Breast epithelium (tissue), 4 donors: ENCODE data around the gene HADH. TPM values are rescaled to one million over a fixed set of nuclear protein-coding genes. Genes with fewer than 3 reads are reported as not detected.

Experiments
- DNase-seq, 2 donors: peaks; one replicate each; pipeline ENCODE4 v3.0.0-alpha.2; 2019; ENCODE audit warnings: low spot score in 2 of 2
- H3K27ac ChIP-seq, 2 donors: fragments of 200-600 bp; sonication (generic) in 1 of 2; one replicate each; pipeline ENCODE4 v1.5.1; 2016 to 2019; ENCODE audit warnings: mild to moderate bottlenecking in 1 of 2
- H3K27me3 ChIP-seq, 2 donors: fragments of 200-600 bp; sonication (generic) in 1 of 2; one replicate each; pipeline versions ENCODE4 v1.5.1 to v1.6.0; 2017 to 2019; ENCODE audit warnings: control low read depth in 1 of 2, mild to moderate bottlenecking in 1 of 2
- H3K36me3 ChIP-seq: fragments of 200-600 bp; one replicate; pipeline ENCODE4 v1.5.1; 2019
- H3K4me1 ChIP-seq, 2 donors: fragments of 200-600 bp; sonication (generic); one replicate each; pipeline ENCODE4 v1.5.1; 2016 to 2019; ENCODE audit warnings: control low read depth in 1 of 2
- H3K4me3 ChIP-seq, 3 donors: fragments of 200-600 bp; sonication (generic); 1 replicate in 2 of 3; 2 replicates in 1 of 3; pipeline ENCODE4 v1.5.1; 2016 to 2019; ENCODE audit warnings: mild to moderate bottlenecking in 3 of 3, moderate library complexity in 2 of 3
- H3K9me3 ChIP-seq, 2 donors: fragments of 200-600 bp; sonication (generic) in 1 of 2; one replicate each; pipeline ENCODE4 v1.5.1; 2016 to 2019; ENCODE audit warnings: control low read depth in 1 of 2
- CTCF ChIP-seq, 3 donors: fragments of 450-650 bp; IDR thresholded peaks; one replicate each; pipeline ENCODE4 v1.5.1; 2016 to 2017; ENCODE audit warnings: antibody characterized with exemption in 3 of 3, mild to moderate bottlenecking in 3 of 3, moderate library complexity in 3 of 3
- POLR2A ChIP-seq: fragments of 450-650 bp; IDR thresholded peaks from one replicate; pipeline ENCODE4 v1.6.1; 2016; ENCODE audit warnings: antibody characterized with exemption, mild to moderate bottlenecking, moderate library complexity
- POLR2AphosphoS5 ChIP-seq, 3 donors: sonication (generic); formaldehyde crosslinking; IDR thresholded peaks; one replicate each; pipeline ENCODE4 v1.6.1; 2017; ENCODE audit warnings: antibody characterized with exemption in 3 of 3
- intact Hi-C: fragments of 100-400 bp; cut with DNase I; formaldehyde crosslinking; loops from one replicate; pipeline ENCODE4 v1.15.1; 2023; ENCODE audit warnings: low total_unique reads
- total RNA-seq, 3 donors: library from RNA; depleted of rRNA; stranded (reverse); fragments of >200 nt; gene quantifications; one replicate each; pipeline ENCODE4 v1.1.0, GENCODE V29; 2016

HADH gene
- total RNA-seq, 3 donors from 2014 or later: 48.8 to 152 (median 77.7) TPM

- no peaks in the 10 kb centered on the region for H3K36me3 ChIP-seq
- H3K9me3 ChIP-seq: no peaks in the 10 kb centered on the region
- H3K27me3 ChIP-seq: no peaks in the 10 kb centered on the region
- no peak overlapping the region for H3K4me3 ChIP-seq
- intact Hi-C loops: no loop called here
- TF ChIP-seq CTCF (IDR thresholded peaks at IDR 0.05) (no peak), POLR2AphosphoS5 (IDR thresholded peaks at IDR 0.05) (no peak), POLR2A (no peak)
- DNase-seq: no peak
- H3K27ac ChIP-seq: no peak overlapping the region
- H3K4me1 ChIP-seq: no peaks in the 10 kb centered on the region
Observed at GRCh38 chr4:108078024-108078733, 88.5 kb downstream of the HADH start.

- Histone ChIP-seq H3K9me3 (no peaks in the 10 kb centered on the region), H3K36me3 (no peaks in the 10 kb centered on the region), H3K27ac (no peak overlapping the region), H3K27me3 (no peaks in the 10 kb centered on the region), H3K4me1 (no peaks in the 10 kb centered on the region), H3K4me3 (no peak overlapping the region)
- TF ChIP-seq CTCF (IDR thresholded peaks at IDR 0.05) (no peak), POLR2A (no peak), POLR2AphosphoS5 (IDR thresholded peaks at IDR 0.05) (no peak)
- intact Hi-C loops: no loop called here
- DNase-seq: no peak
Observed at GRCh38 chr4:108080747-108081146, 91.1 kb downstream of the HADH start.

DNA sequence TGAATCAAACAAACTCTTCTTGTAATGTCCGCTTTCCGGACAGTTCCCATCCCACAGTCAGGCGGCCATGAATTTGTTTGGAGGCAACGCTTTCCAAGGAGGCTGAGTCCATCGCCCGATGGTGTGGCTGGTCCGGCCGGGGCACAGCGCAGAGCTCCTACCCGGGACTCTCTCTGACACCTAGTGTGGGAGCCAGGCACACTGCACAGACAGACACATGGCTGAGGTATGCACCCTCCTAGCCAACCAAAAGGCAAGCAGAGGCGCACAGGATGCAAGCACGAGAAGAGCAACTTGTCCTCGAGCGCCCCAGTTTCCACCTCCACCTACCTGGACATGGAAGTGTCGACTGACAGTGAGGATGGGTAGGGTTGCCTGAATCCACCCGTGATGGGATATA lies 91.6 kb downstream of the HADH start:
- no peak overlapping the region for H3K4me3 ChIP-seq
- intact Hi-C loops: no loop called here
- TF ChIP-seq POLR2A (no peak), CTCF (IDR thresholded peaks at IDR 0.05) (no peak), POLR2AphosphoS5 (IDR thresholded peaks at IDR 0.05) (no peak)
- no peak overlapping the region for H3K27ac ChIP-seq
- DNase-seq: no peak
- H3K4me1 ChIP-seq: no peaks in the 10 kb centered on the region
- no peaks in the 10 kb centered on the region for H3K9me3 ChIP-seq
- no peaks in the 10 kb centered on the region for H3K36me3 ChIP-seq
- no peaks in the 10 kb centered on the region for H3K27me3 ChIP-seq

Other genes with a start within 250 kb of the HADH start
- 10 to 100 TPM; 47.2 to 76.7 (median 56.3) TPM for gene SGMS2, start 165.0 kb upstream of the HADH start, total RNA-seq
- gene CYP2U1, start 58.3 kb upstream of the HADH start, total RNA-seq: 10 to 100 TPM; 10.2 to 19.5 (median 12.6) TPM
- gene LEF1, start 179.0 kb downstream of the HADH start, total RNA-seq: 1 to 10 TPM; 2.6 to 7.6 (median 7.2) TPM